Upper lobe of left lung (tissue), 4 donors: ENCODE data around the gene TSHZ2.

ENCODE experiments used
- POLR2A ChIP-seq, 4 donors: fragments of 450-650 bp; IDR thresholded peaks; one replicate each; pipeline ENCODE4 v1.5.1; 2016 to 2017; ENCODE audit warnings: antibody characterized with exemption in 4 of 4, mild to moderate bottlenecking in 2 of 4
- TF ChIP-seq, protein P1 (sequence below), 6 experiments: fragments of 450-650 bp in 4 of 6; fragments of 200-600 bp in 2 of 6; sonication (generic) in 2 of 6; IDR thresholded peaks; one replicate each; pipeline ENCODE4 v1.5.1; 2016 to 2019; ENCODE audit warnings: antibody characterized with exemption in 6 of 6

DNA sequence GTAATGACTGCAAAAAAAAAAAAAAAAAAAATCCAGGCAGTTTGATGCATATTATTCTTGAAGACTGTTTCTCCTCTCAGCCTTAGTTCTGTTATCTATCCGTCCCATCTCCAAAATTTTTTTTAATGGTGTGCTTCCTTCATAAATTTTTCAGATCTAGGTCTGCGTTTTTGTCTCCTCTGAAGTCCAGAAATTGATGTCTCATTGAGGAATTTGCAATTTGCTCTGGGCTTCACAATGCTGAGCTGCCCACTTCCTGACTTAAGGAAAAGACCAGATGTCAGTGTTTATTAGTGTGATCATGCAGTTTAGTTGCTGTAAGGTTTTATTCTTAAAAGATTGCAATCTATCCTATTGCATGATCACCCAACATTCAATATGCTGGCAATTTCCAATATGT is 323.9 kb downstream of the TSHZ2 start:
- TF ChIP-seq POLR2A (IDR thresholded peaks at IDR 0.05) = no peak
- TF ChIP-seq, protein P1, sequence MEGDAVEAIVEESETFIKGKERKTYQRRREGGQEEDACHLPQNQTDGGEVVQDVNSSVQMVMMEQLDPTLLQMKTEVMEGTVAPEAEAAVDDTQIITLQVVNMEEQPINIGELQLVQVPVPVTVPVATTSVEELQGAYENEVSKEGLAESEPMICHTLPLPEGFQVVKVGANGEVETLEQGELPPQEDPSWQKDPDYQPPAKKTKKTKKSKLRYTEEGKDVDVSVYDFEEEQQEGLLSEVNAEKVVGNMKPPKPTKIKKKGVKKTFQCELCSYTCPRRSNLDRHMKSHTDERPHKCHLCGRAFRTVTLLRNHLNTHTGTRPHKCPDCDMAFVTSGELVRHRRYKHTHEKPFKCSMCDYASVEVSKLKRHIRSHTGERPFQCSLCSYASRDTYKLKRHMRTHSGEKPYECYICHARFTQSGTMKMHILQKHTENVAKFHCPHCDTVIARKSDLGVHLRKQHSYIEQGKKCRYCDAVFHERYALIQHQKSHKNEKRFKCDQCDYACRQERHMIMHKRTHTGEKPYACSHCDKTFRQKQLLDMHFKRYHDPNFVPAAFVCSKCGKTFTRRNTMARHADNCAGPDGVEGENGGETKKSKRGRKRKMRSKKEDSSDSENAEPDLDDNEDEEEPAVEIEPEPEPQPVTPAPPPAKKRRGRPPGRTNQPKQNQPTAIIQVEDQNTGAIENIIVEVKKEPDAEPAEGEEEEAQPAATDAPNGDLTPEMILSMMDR (IDR thresholded peaks at IDR 0.05) = no peak
